Keratinocyte (primary cell): ENCODE data around the gene GSX1. TPM values are rescaled to one million over a fixed set of nuclear protein-coding genes. Genes with fewer than 3 reads are reported as not detected.

Experiments
- DNase-seq: peaks from one replicate; pipeline ENCODE4 v3.0.0-alpha.2; 2011; ENCODE audit warnings: low read depth, missing footprints, low spot score
- FAIRE-seq: peaks from 2 replicates; lab custom pipeline; 2011; peaks lifted over from hg19 to GRCh38; lab: Jason Lieb, UNC
- H2AFZ ChIP-seq: 2 replicates; pipeline ENCODE4 v1.6.0; 2012; ENCODE audit warnings: low read length, control low read depth, inconsistent platforms; ENCODE audit not compliant: control insufficient read depth
- H3K27ac ChIP-seq: 2 replicates; pipeline ENCODE4 v1.5.1; 2011; ENCODE audit warnings: low read length; ENCODE audit not compliant: control insufficient read depth, insufficient read depth
- H3K27me3 ChIP-seq: 3 replicates; pipeline ENCODE4 v1.6.0; 2011; ENCODE audit warnings: low read length; ENCODE audit not compliant: control insufficient read depth, insufficient read depth; ENCODE audit errors: extremely low read depth
- H3K36me3 ChIP-seq, 2 experiments: 2 replicates in 1 of 2; 3 replicates in 1 of 2; pipeline ENCODE4 v1.5.1; 2011; ENCODE audit warnings: low read length in 2 of 2, mild to moderate bottlenecking in 1 of 2; ENCODE audit not compliant: control insufficient read depth in 2 of 2, insufficient read depth in 2 of 2; ENCODE audit errors: extremely low read depth in 1 of 2
- H3K4me1 ChIP-seq: 3 replicates; pipeline ENCODE4 v1.5.1; 2011; ENCODE audit warnings: low read length; ENCODE audit not compliant: control insufficient read depth, insufficient read depth; ENCODE audit errors: extremely low read depth
- H3K4me2 ChIP-seq: 3 replicates; pipeline ENCODE4 v1.6.0; 2011; ENCODE audit warnings: low read depth, low read length; ENCODE audit not compliant: control insufficient read depth, insufficient read depth; ENCODE audit errors: extremely low read depth
- H3K4me3 ChIP-seq, 3 experiments: fragments of 200-600 bp in 1 of 3; sonication (generic) in 1 of 3; 2 replicates in 2 of 3; 3 replicates in 1 of 3; pipeline ENCODE4 v1.5.1; 2011 to 2016; ENCODE audit warnings: low read length in 3 of 3, mild to moderate bottlenecking in 3 of 3, control low read depth in 2 of 3, inconsistent platforms in 1 of 3, low read depth in 1 of 3, mixed read lengths in 1 of 3, mixed run types in 1 of 3, moderate library complexity in 1 of 3; ENCODE audit not compliant: control insufficient read depth in 2 of 3, insufficient read depth in 2 of 3; ENCODE audit errors: extremely low read depth in 1 of 3
- H3K79me2 ChIP-seq: 2 replicates; pipeline ENCODE4 v1.6.0; 2012; ENCODE audit warnings: low read length; ENCODE audit not compliant: control insufficient read depth, insufficient read depth
- H3K9ac ChIP-seq: 3 replicates; pipeline ENCODE4 v1.6.0; 2011; ENCODE audit warnings: low read length; ENCODE audit not compliant: control insufficient read depth, insufficient read depth; ENCODE audit errors: extremely low read depth
- H3K9me1 ChIP-seq: 3 replicates; pipeline ENCODE4 v1.6.0; 2011; ENCODE audit warnings: low read length; ENCODE audit not compliant: control insufficient read depth, insufficient read depth; ENCODE audit errors: extremely low read depth
- H3K9me3 ChIP-seq: 2 replicates; pipeline ENCODE4 v1.5.1; 2012; ENCODE audit warnings: low read depth, low read length; ENCODE audit not compliant: control insufficient read depth
- H4K20me1 ChIP-seq: 3 replicates; pipeline ENCODE4 v1.6.0; 2011; ENCODE audit warnings: low read length; ENCODE audit not compliant: control insufficient read depth, insufficient read depth; ENCODE audit errors: extremely low read depth
- EZH2 ChIP-seq: IDR thresholded peaks from one replicate; pipeline ENCODE4 v1.6.1; 2012; ENCODE audit warnings: inconsistent platforms, mild to moderate bottlenecking, low read length, moderate library complexity
- dilution Hi-C: fragments of 300-500 bp; cut with MboI; formaldehyde crosslinking; loops from one replicate; pipeline ENCODE4 v1.7.0; 2020; ENCODE audit warnings: low sequenced_read_pairs; ENCODE audit not compliant: extremely low pct_ligation_motif_present
- polyA plus RNA-seq, 5 experiments: library from polyadenylated mRNA; depleted of rRNA in 3 of 5; stranded (reverse) in 3 of 5; stranded (forward) in 1 of 5; unstranded in 1 of 5; fragments of >200 nt; gene quantifications; 1 replicate in 1 of 5; 2 replicates in 3 of 5; 3 replicates in 1 of 5; pipeline versions ENCODE4 v1.2.1 to v1.2.3, GENCODE V29; 2011 to 2012; ENCODE audit warnings: missing spikeins in 2 of 5, low read depth in 1 of 5, low replicate concordance in 1 of 5
- TF ChIP-seq, protein P1 (sequence below), 3 experiments: IDR thresholded peaks in 1 of 3; conservative IDR thresholded peaks in 1 of 3; optimal IDR thresholded peaks in 1 of 3; 2 replicates in 2 of 3; 3 replicates in 1 of 3; pipeline versions ENCODE3 to v1.5.1; 2011; ENCODE audit warnings: low read length in 3 of 3, mild to moderate bottlenecking in 3 of 3, moderate library complexity in 2 of 3, control low read depth in 1 of 3, inconsistent platforms in 1 of 3; ENCODE audit not compliant: insufficient read depth in 2 of 3; ENCODE audit errors: extremely low read depth in 1 of 3

GSX1 gene
- polyA plus RNA-seq, 1 donor (not counting 4 experiments of a cell fraction or from before 2014, with no cell fraction given), result not detected

DNA sequence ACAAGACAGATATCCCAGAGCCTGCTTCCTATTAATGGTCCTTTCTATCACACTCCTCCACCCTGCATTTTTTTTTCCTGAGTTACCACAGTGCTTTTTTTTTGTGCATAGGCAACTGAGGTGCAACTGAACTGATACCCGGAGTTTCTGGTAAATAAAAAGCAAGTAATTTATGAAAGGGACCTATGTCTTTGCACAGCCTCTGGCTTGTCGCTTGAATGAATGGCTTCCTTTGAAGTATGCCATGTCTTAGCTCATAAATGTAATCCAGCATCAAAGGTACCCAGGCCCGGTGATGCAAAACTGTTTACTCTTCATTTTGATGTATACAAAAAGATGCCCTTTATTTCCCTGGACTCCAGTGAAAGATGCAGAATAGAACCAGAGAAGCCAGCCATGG, 31.8 kb downstream of the GSX1 start:
- peaks cover 58% of the 10 kb centered on the region for H3K27me3 ChIP-seq
- no peak overlapping the region for H3K27ac ChIP-seq
- no peak overlapping the region for H3K4me2 ChIP-seq
- FAIRE-seq (no peak), DNase-seq (no peak)
- TF ChIP-seq EZH2, result no peak
- TF ChIP-seq, protein P1, sequence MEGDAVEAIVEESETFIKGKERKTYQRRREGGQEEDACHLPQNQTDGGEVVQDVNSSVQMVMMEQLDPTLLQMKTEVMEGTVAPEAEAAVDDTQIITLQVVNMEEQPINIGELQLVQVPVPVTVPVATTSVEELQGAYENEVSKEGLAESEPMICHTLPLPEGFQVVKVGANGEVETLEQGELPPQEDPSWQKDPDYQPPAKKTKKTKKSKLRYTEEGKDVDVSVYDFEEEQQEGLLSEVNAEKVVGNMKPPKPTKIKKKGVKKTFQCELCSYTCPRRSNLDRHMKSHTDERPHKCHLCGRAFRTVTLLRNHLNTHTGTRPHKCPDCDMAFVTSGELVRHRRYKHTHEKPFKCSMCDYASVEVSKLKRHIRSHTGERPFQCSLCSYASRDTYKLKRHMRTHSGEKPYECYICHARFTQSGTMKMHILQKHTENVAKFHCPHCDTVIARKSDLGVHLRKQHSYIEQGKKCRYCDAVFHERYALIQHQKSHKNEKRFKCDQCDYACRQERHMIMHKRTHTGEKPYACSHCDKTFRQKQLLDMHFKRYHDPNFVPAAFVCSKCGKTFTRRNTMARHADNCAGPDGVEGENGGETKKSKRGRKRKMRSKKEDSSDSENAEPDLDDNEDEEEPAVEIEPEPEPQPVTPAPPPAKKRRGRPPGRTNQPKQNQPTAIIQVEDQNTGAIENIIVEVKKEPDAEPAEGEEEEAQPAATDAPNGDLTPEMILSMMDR (optimal IDR thresholded peaks at IDR 0.05 in 1 of 3, IDR thresholded peaks at IDR 0.05 in 1 of 3, conservative IDR thresholded peaks at IDR 0.05 in 1 of 3; ENCODE audit: extremely low read depth in 1 of 3, insufficient read depth in 2 of 3, low read length in 3 of 3), result no peak
- H3K9ac ChIP-seq, result no peak overlapping the region
- no peaks in the 10 kb centered on the region for H3K9me3 ChIP-seq
- no peak overlapping the region for H2AFZ ChIP-seq
- dilution Hi-C loops, result no loop called here
- H3K4me1 ChIP-seq, result no peaks in the 10 kb centered on the region
- no peak overlapping the region for H3K4me3 ChIP-seq
- H3K36me3 ChIP-seq, result no peaks in the 10 kb centered on the region
- no peaks in the 10 kb centered on the region for H3K9me1 ChIP-seq
- H3K79me2 ChIP-seq, result no peaks in the 10 kb centered on the region
- H4K20me1 ChIP-seq, result no peaks in the 10 kb centered on the region

- Histone ChIP-seq H2AFZ (no peak overlapping the region), H3K4me2 (no peak overlapping the region), H3K4me3 (no peak overlapping the region), H3K36me3 (no peaks in the 10 kb centered on the region), H3K27me3 (peaks cover 51% of the 10 kb centered on the region), H3K9me3 (no peaks in the 10 kb centered on the region), H3K27ac (no peak overlapping the region), H3K9me1 (no peaks in the 10 kb centered on the region), H4K20me1 (no peaks in the 10 kb centered on the region), H3K9ac (no peak overlapping the region), H3K79me2 (no peaks in the 10 kb centered on the region), H3K4me1 (no peaks in the 10 kb centered on the region)
- dilution Hi-C loops, result loop anchor here (25.0 kb wide), 1 partner anchor 137 kb away; the partner anchor contains the start of gene CDX2
- no peak for FAIRE-seq
- no peak for DNase-seq
- TF ChIP-seq, protein P1 (optimal IDR thresholded peaks at IDR 0.05 in 1 of 3, IDR thresholded peaks at IDR 0.05 in 1 of 3, conservative IDR thresholded peaks at IDR 0.05 in 1 of 3; ENCODE audit: extremely low read depth in 1 of 3, insufficient read depth in 2 of 3, low read length in 3 of 3), result no peak
- no peak for TF ChIP-seq EZH2
These were observed 32.8 kb downstream of the GSX1 start for GRCh38 chr13:27825072-27825471.
